Measurements from ENCODE around the gene ZFP91. TPM values are rescaled to one million over a fixed set of nuclear protein-coding genes. Genes with fewer than 3 reads are reported as not detected.

Gene ZFP91
- total RNA-seq, 4 donors from 2014 or later, result 38.6 to 62.0 (median 56.2) TPM

GRCh38 chr11:58647141-58647699 is 68.4 kb downstream of the ZFP91 start:
- Histone ChIP-seq H3K27ac (no peak overlapping the region), H3K4me3 (no peak overlapping the region), H3K9me3 (peaks cover 0 to 4% of the 10 kb centered on the region in 2 donors), H3K27me3 (no peaks in the 10 kb centered on the region), H3K4me1 (peaks cover 0 to 9% (median 3%) of the 10 kb centered on the region in 4 donors), H3K36me3 (no peaks in the 10 kb centered on the region)
- 67 to 81% methylated on average over 1 to 2 of the region's 2 CpGs for WGBS, 2 donors (ENCODE audit: low coverage in 1 of 2)
- intact Hi-C loops (cut with DNase I; ENCODE audit: low total_unique reads), result no loop called here
- in situ Hi-C loops (cut with MboI; ENCODE audit: low pct_ligation_motif_present in 1 of 4, low pct_unique_long_range_greater_than_20kb in 1 of 4, low sequenced_read_pairs in 3 of 4), result no loop called here
- no peak for DNase-seq
- TF ChIP-seq EP300 (IDR thresholded peaks at IDR 0.05; ENCODE audit: low read depth), result no peak
- no peak for TF ChIP-seq POLR2AphosphoS5 (IDR thresholded peaks at IDR 0.05)
- TF ChIP-seq POLR2A (IDR thresholded peaks at IDR 0.05), result no peak
- TF ChIP-seq CTCF (IDR thresholded peaks at IDR 0.05), result no peak

- no peak for DNase-seq
- Histone ChIP-seq H3K27me3 (no peaks in the 10 kb centered on the region), H3K27ac (no peak overlapping the region), H3K9me3 (peaks cover 0 to 4% of the 10 kb centered on the region in 2 donors), H3K36me3 (no peaks in the 10 kb centered on the region), H3K4me3 (no peak overlapping the region), H3K4me1 (peaks cover 0 to 3% (median under 1%) of the 10 kb centered on the region in 4 donors)
- 40 to 61% methylated on average over 1 of the region's 1 CpG for WGBS, 2 donors (ENCODE audit: low coverage in 1 of 2)
- intact Hi-C loops (cut with DNase I; ENCODE audit: low total_unique reads), result no loop called here
- no peak for TF ChIP-seq CTCF (IDR thresholded peaks at IDR 0.05)
- TF ChIP-seq EP300 (IDR thresholded peaks at IDR 0.05; ENCODE audit: low read depth), result no peak
- no peak for TF ChIP-seq POLR2A (IDR thresholded peaks at IDR 0.05)
- no peak for TF ChIP-seq POLR2AphosphoS5 (IDR thresholded peaks at IDR 0.05)
- in situ Hi-C loops (cut with MboI; ENCODE audit: low pct_ligation_motif_present in 1 of 4, low pct_unique_long_range_greater_than_20kb in 1 of 4, low sequenced_read_pairs in 3 of 4), result no loop called here
Measured at GRCh38 chr11:58647866-58648265, 69.0 kb downstream of the ZFP91 start.

- TF ChIP-seq POLR2AphosphoS5 (IDR thresholded peaks at IDR 0.05) (no peak), POLR2A (IDR thresholded peaks at IDR 0.05) (no peak), EP300 (IDR thresholded peaks at IDR 0.05; ENCODE audit: low read depth) (no peak), CTCF (IDR thresholded peaks at IDR 0.05) (no peak)
Measured at GRCh38 chr11:58649623-58650022, 70.8 kb downstream of the ZFP91 start.

GRCh38 chr11:58650496-58650895 is 71.6 kb downstream of the ZFP91 start:
- no peak for TF ChIP-seq CTCF (IDR thresholded peaks at IDR 0.05)
- no peak for TF ChIP-seq POLR2AphosphoS5 (IDR thresholded peaks at IDR 0.05)
- no peak for TF ChIP-seq EP300 (IDR thresholded peaks at IDR 0.05; ENCODE audit: low read depth)
- no peak for TF ChIP-seq POLR2A (IDR thresholded peaks at IDR 0.05)
- intact Hi-C loops (cut with DNase I; ENCODE audit: low total_unique reads), result no loop called here

More at GRCh38 chr11:58649623-58650022, 70.8 kb downstream of the ZFP91 start:
- intact Hi-C loops (cut with DNase I; ENCODE audit: low total_unique reads) (no loop called here), in situ Hi-C loops (cut with MboI; ENCODE audit: low pct_ligation_motif_present in 1 of 4, low pct_unique_long_range_greater_than_20kb in 1 of 4, low sequenced_read_pairs in 3 of 4) (loop anchor here in 3 of 4 donors (25.0 kb wide), 2 partner anchors 263 to 413 kb away; no protein-coding TSS in a partner anchor)
- Histone ChIP-seq H3K4me1 (peaks cover 0 to 6% (median 4%) of the 10 kb centered on the region in 4 donors), H3K27ac (no peak overlapping the region), H3K36me3 (no peaks in the 10 kb centered on the region), H3K4me3 (no peak overlapping the region), H3K27me3 (no peaks in the 10 kb centered on the region), H3K9me3 (peaks cover 0 to 4% of the 10 kb centered on the region in 2 donors)
- DNase-seq, result no peak

More at GRCh38 chr11:58650496-58650895, 71.6 kb downstream of the ZFP91 start:
- Histone ChIP-seq H3K9me3 (peaks cover 0 to 1% of the 10 kb centered on the region in 2 donors), H3K4me3 (no peak overlapping the region), H3K27me3 (no peaks in the 10 kb centered on the region), H3K36me3 (no peaks in the 10 kb centered on the region), H3K27ac (no peak overlapping the region), H3K4me1 (peaks cover 0 to 6% (median 4%) of the 10 kb centered on the region in 4 donors)
- in situ Hi-C loops (cut with MboI; ENCODE audit: low pct_ligation_motif_present in 1 of 4, low pct_unique_long_range_greater_than_20kb in 1 of 4, low sequenced_read_pairs in 3 of 4), result loop anchor here in 3 of 4 donors (25.0 kb wide), 2 partner anchors 262 to 412 kb away; no protein-coding TSS in a partner anchor
- 80 to 82% methylated on average over 1 of the region's 1 CpG for WGBS, 2 donors (ENCODE audit: low coverage in 1 of 2)
- DNase-seq, result no peak

Data from transverse colon (tissue), 4 donors.